Urinary bladder (tissue), 4 donors: Measurements from ENCODE around the gene FAM184B. TPM values are rescaled to one million over a fixed set of nuclear protein-coding genes. Genes with fewer than 3 reads are reported as not detected.

ENCODE experiments used
- DNase-seq: peaks from one replicate; pipeline ENCODE4 v3.0.0-alpha.2; 2015; ENCODE audit errors: extremely low spot score
- H3K27ac ChIP-seq: one replicate; pipeline ENCODE4 v1.5.1; 2013; ENCODE audit warnings: low read depth, mild to moderate bottlenecking, moderate library complexity
- H3K36me3 ChIP-seq: one replicate; pipeline ENCODE4 v1.6.1; 2013; ENCODE audit warnings: mild to moderate bottlenecking, moderate library complexity; ENCODE audit not compliant: insufficient read depth
- H3K4me1 ChIP-seq: one replicate; pipeline ENCODE4 v1.6.1; 2013; ENCODE audit warnings: mild to moderate bottlenecking, moderate library complexity; ENCODE audit not compliant: insufficient read depth
- H3K4me3 ChIP-seq: one replicate; pipeline ENCODE4 v1.5.1; 2013; ENCODE audit warnings: low read depth, low read length
- WGBS: extraction: QIAGEN DNeasy Blood & Tissue Kit; methylation state at CpG from one replicate; pipeline ENCODE4 v1.1.7; 2013; 5-methylcytosine and 5-hydroxymethylcytosine counted together
- polyA plus RNA-seq: library from polyadenylated mRNA; stranded (reverse); fragments of 200-250 nt; gene quantifications from one replicate; pipeline ENCODE4 v1.2.3, GENCODE V29; 2013
- total RNA-seq: library from RNA; depleted of rRNA; stranded (reverse); fragments of >200 nt; gene quantifications from one replicate; pipeline ENCODE4 v1.2.3, GENCODE V29; 2014
- donor health status: healthy with polysubstance abuse.
- donor health status: healthy.

FAM184B gene
- total and polyA plus RNA-seq, 2 donors = 0.04 to 0.11 TPM

DNA sequence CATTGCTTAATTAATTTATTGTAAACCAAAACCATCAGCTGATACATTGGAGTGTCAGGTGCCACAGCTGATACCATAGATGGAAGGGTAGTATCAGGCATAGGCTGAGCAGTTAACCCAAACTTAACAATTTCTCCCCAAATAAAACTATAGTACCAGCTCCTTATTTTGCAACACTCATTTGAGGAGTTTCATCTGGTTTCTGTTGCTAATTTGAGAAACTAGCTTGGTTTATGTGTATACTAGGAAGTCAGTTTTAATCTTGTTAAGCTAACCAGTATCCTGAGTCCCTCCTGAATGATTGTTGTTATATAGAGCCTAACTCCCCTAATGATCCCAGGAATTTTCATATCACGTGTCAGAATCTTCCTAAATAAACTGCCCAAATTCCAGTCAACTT lies 16.4 kb upstream of the FAM184B start:
- H3K4me1 ChIP-seq = no peaks in the 10 kb centered on the region
- WGBS = 76% methylated on average over 1 of the region's 1 CpG
- DNase-seq = no peak
- no peak overlapping the region for H3K4me3 ChIP-seq
- H3K27ac ChIP-seq = no peak overlapping the region
- H3K36me3 ChIP-seq = no peaks in the 10 kb centered on the region

DNA sequence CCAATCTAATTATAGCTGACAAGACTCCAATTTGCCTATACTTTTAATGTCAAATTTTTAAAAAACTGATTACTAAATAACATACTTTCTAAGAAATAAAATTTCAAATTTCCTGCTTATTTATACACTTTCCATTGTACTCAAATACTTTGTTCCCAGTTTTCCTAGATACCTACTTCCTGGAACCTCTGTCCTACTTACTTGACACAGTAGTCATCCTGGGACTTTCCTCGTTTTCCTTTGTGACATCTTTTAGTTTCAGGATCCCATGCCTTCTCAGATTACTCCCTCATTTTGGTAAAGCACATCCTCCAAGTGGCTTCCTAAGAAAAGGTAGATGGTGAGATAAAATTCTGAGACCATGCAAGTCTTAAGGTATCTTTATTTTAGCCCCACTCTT lies 13.3 kb upstream of the FAM184B start:
- Histone ChIP-seq H3K36me3 (no peaks in the 10 kb centered on the region), H3K4me1 (no peaks in the 10 kb centered on the region), H3K4me3 (no peak overlapping the region), H3K27ac (no peak overlapping the region)
- no peak for DNase-seq
- WGBS = 53% methylated on average over 1 of the region's 1 CpG

DNA sequence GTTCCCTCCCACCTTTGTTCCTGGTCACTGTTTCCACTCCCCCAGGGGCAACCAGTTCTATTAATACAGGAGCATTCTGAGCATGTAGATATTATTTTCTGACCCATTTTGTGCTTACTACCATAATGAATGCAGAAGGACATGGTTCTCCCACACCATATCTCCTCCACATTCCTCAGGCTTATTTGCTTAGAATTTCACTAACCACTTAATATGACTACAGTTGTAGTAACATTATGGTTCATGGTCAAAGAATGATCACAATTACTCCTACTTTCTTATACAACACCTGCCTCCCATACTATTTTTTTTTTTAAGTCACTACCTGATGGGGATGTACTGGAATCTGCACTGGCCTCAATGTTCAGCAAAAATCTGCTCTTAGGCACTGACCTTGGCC lies 7.5 kb upstream of the FAM184B start:
- Histone ChIP-seq H3K4me1 (no peaks in the 10 kb centered on the region), H3K27ac (no peak overlapping the region), H3K36me3 (no peaks in the 10 kb centered on the region), H3K4me3 (no peak overlapping the region)
- no peak for DNase-seq

DNA sequence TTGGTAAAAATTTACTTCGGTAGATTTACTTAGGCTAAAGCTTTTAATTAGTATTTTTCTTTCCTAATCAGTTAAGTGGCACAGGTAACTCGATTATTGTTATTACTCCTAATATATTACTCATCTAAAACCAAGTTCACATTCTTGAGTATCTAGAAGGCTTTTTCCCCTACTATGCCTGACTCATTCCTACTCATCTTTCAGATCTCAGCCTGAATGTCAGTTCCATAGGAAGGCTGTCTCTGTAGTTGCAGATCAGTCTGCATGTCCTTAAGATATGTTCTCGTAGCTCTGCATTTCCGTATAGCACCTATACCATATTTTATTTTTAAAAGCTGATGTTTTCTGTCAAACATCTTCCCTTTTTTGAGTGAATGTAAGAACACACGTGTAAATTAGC lies 5.9 kb upstream of the FAM184B start:
- Histone ChIP-seq H3K4me1 (no peaks in the 10 kb centered on the region), H3K36me3 (no peaks in the 10 kb centered on the region), H3K4me3 (no peak overlapping the region), H3K27ac (no peak overlapping the region)
- WGBS = 82% methylated on average over 5 of the region's 5 CpGs
- DNase-seq = no peak

DNA sequence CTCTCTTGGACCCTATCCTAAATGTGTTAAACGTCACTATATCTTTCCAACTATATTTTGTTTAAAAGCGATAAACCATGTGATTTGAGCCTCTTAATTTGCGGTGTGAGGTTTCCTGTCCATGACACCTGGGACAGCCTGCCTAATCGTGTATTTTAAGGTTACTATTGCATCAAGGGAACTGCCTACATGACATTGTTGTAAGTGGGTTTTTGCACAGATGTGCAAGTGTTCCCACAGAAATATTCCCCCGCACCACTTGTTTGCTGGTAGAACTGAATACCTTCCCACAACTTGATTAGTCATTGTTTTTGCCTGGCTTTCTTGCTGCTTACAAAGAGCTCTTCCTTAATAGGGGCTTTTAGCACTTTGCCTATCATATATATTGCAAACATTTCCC lies 5.1 kb upstream of the FAM184B start:
- H3K36me3 ChIP-seq = no peaks in the 10 kb centered on the region
- H3K4me3 ChIP-seq = no peak overlapping the region
- 64% methylated on average over 5 of the region's 5 CpGs for WGBS
- no peak for DNase-seq
- H3K4me1 ChIP-seq = no peaks in the 10 kb centered on the region
- no peak overlapping the region for H3K27ac ChIP-seq

DNA sequence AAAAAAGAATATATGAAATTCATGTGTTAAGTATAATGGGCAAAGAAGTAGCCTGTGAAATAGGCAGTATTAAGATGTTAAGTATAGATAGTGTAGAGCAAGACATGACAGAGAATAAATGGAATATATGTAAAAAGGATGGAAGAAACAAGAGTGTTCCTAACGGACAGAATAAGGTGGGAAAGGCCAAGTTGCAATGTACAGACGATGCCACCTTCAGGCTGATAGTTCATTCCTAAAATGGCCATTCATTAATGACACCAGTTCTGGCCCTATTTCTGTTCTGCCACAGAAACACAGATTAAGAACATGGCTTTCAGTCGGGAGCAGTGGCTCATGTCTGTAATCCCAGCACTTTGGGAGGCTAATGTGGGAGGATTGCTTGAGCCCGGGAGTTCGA lies 4.4 kb upstream of the FAM184B start:
- Histone ChIP-seq H3K4me1 (peaks cover 3% of the 10 kb centered on the region), H3K27ac (no peak overlapping the region), H3K36me3 (no peaks in the 10 kb centered on the region), H3K4me3 (no peak overlapping the region)
- 71% methylated on average over 5 of the region's 5 CpGs for WGBS
- no peak for DNase-seq

DNA sequence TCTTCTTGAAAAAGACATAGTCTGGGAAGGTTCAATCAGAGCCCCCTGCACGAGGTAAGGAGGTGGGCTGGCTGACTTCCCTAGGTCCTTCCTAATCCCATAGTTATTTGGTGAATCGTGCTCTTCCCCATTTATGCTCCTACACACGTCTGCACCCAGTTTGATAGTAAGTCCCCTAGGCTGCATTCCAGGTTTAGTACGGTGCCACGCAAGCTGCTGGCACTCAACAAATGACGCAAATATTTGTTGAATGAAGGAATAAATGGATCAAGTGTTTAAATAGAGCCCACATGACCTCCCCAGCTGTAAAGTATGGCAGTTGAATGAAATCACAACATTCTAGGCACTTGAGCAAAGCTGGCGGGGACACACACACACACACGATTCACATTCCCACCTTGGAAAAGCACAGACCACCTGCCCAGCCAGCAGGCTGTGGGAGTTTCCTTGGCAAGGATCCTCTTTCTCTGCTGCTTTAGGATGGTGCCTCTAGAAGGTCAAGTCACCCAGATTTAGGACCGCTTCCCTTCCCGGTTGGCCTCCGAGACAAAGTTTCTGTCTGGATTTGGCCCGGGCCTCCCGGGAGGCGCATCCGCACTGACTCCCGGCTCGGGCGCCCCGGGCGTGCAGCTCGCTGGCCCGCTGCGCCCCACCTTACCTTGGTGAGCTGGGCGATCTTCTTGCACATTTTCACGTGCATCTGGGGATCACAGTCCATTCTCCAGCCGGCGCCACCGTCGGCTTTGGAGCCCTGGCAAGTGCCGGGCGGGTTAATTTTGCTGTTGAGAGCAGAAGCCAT lies 721 bp downstream of the FAM184B start:
- WGBS = 7% methylated on average over 31 of the region's 31 CpGs
- peak overlapping the region; percentile 30 for H3K4me3 ChIP-seq
- DNase-seq = no peak
- H3K4me1 ChIP-seq = peaks cover 3% of the 10 kb centered on the region
- H3K27ac ChIP-seq = no peak overlapping the region
- H3K36me3 ChIP-seq = no peaks in the 10 kb centered on the region

DNA sequence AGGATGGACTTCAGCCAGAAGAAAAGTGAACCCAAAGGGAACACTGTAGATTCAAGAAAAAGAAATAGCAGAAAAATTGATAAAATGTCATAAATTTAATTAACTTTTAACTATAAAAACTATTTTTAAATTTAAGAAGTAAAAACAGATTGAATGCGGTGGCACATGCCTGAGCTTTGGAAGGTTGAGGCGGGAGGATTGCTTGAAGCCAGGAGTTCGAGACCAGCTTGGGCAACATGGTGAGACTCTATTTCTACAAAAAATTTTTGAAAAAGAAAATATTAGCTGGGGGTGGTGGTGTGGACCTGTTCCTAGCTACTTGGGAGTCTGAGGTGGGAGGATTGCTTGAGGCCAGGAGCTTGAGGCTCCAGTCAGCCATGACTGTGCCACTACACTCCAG lies 3.0 kb downstream of the FAM184B start:
- Histone ChIP-seq H3K36me3 (no peaks in the 10 kb centered on the region), H3K4me3 (no peak overlapping the region), H3K27ac (no peak overlapping the region), H3K4me1 (peaks cover 3% of the 10 kb centered on the region)
- WGBS = 80% methylated on average over 3 of the region's 3 CpGs
- DNase-seq = no peak

DNA sequence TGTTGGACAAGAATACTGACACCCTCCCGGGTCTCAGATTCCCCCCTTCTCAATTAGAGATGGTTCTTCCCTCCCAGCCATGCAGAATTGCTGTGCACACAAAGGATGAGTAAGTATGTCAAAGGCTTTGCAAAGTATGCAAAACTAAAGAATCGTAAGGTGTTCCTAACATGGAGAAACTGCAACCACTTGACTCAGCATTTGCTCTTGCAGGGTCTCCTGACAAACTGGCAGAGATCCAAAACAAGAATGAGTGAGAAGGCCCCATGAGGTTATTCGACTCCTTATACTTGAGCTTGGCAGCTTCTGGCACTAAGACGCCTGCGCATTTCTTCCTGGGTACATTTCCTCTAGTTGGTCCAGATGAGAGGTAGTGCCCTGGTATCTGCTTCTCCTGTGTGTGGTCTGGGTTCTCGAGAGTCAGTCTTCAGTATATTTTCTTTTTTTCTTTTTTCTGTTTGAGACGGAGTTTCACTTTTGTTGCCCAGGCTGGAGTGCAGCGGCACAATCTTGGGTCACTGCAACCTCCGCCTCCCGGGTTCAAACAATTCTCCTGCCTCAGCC lies 8.2 kb downstream of the FAM184B start:
- no peaks in the 10 kb centered on the region for H3K36me3 ChIP-seq

DNA sequence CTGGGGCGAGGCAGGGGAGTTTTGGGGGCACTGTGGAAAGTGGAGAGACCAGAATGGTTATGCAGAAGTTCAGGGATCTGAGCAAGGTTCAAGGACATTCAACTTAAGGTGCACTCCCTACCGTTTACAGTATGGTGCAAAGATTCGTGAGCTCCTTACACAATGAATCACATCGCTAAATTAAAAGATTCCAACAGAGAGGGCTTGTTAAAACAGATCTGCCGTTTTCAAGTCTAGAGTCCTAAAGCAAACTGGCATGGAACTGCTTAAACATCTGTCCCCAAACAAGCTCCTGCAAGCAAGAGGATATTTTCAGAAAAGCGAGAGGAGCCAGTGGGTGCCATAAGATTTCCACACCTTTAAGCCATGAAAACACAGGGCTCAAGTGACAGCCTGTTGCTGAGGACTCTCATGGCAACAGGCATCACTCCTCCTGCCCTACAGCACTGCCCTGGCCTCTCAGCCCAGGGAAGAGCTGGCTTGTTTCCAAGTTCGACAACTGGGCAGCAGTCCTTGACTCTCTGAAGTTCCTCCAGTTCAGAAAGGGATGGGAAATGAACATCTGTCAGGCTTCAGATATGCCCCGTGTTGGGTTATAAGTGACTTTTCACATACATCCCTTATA lies 10.0 kb downstream of the FAM184B start:
- no peak overlapping the region for H3K27ac ChIP-seq
- DNase-seq = no peak
- no peaks in the 10 kb centered on the region for H3K4me1 ChIP-seq
- H3K36me3 ChIP-seq = no peaks in the 10 kb centered on the region
- 69% methylated on average over 8 of the region's 8 CpGs for WGBS
- H3K4me3 ChIP-seq = no peak overlapping the region

More for the DNA sequence above, 8.2 kb downstream of the FAM184B start:
- Histone ChIP-seq H3K4me1 (no peaks in the 10 kb centered on the region), H3K27ac (no peak overlapping the region), H3K4me3 (no peak overlapping the region)
- no peak for DNase-seq
- WGBS = 84% methylated on average over 10 of the region's 10 CpGs

DNA sequence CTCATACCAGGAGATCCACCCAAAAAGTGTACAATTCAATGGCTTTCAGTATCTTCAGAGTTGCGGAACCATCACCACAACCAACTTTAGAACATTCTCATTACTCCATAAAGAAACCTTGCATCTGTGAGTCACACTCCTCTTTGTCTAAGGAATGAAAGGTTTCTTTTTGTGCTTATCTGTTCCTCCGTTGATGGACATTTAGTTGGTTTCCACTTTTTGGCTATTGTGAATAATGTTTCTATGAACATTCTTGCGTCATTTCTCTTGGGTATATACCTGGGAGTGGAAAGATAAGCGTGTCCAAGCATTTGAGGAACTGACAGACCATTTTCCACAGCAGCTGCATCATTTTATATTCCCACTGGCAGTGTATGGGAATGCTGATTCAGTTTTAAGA lies 10.6 kb downstream of the FAM184B start:
- no peak overlapping the region for H3K27ac ChIP-seq
- H3K4me3 ChIP-seq = no peak overlapping the region

DNA sequence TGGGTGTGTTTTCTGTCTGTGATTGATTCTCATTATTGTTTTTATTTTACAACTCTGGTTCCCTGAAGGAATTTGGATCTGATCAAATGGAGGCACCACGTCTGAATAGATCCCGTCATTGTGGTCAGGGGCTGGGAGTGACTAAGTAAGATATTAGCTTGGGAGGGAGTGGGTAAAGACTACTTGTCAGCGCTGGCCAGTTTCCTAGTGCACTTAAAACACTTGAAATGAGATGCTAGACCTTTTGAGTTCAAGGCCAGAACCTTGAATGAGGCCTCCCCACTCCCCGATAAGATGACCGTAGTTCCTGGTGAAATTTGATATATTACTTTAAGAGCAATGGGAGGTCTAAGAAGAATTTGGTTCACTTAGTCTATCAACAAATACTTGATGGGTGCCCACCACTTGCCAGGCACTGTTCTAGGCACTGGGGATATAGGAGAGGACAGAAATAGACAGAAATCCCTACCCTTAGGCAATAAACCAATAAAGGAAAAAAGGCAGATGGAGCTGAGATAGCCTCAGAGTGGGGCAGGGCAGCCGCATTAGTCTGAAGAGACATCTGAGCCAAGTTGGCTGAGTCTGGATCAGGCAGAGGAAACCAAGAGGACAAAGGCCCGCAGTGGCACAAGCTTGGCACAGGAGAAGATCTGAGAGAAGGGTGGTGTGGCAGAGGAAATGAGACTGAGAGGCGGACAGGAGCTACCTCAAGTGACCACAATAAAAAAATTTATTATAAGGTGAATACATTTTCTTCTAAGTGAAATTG lies 11.8 kb downstream of the FAM184B start:
- Histone ChIP-seq H3K4me3 (no peak overlapping the region), H3K36me3 (no peaks in the 10 kb centered on the region), H3K4me1 (no peaks in the 10 kb centered on the region), H3K27ac (no peak overlapping the region)
- DNase-seq = no peak
- WGBS = 81% methylated on average over 8 of the region's 8 CpGs

More for the DNA sequence above, 10.6 kb downstream of the FAM184B start:
- H3K4me1 ChIP-seq = no peaks in the 10 kb centered on the region
- 75% methylated on average over 4 of the region's 4 CpGs for WGBS
- H3K36me3 ChIP-seq = no peaks in the 10 kb centered on the region
- DNase-seq = no peak

DNA sequence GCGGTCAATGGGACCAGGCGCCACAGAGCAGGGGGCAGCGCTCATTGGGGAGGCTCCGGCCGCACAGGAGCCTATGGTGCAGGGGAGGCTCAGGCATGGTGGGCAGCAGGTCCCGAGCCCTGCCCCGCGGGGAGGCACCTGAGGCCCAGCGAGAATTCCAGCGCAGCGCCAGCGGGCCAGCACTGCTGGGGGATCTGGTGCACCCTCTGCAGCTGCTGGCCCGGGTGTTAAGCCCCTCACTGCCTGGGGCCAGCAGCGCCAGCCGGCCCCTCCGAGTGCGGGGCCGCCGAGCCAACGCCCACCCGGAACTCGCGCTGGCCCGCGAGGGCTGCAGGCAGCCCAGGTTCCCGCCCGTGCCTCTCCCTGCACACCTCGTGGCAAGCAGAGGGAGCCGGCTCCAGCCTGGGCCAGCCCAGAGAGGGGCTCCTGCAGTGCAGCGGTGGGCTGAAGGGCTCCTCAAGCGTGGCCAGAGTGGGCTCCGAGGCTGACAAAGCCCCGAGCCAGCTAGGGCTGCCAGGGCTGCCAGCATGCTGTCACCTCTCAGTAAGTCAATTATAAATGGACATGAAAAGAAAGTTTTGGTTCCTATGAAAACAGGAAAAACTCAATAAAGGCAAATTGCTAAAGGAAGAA lies 14.5 kb downstream of the FAM184B start:
- Histone ChIP-seq H3K27ac (no peak overlapping the region), H3K4me3 (no peak overlapping the region), H3K36me3 (no peaks in the 10 kb centered on the region), H3K4me1 (no peaks in the 10 kb centered on the region)
- no peak for DNase-seq
- 90% methylated on average over 33 of the region's 33 CpGs for WGBS
